ENCODE measurements around the gene PRC1. TPM values are rescaled to one million over a fixed set of nuclear protein-coding genes. Genes with fewer than 3 reads are reported as not detected.

The PRC1 gene
- total RNA-seq, 2 donors from 2014 or later, result 4.8 to 12.9 TPM

- H3K36me3 ChIP-seq, result peaks cover 42% of the 10 kb centered on the region
- H3K27ac ChIP-seq, result no peak overlapping the region
- no peak for DNase-seq (ENCODE audit: low spot score)
- H3K4me1 ChIP-seq, result peaks cover 0 to 30% of the 10 kb centered on the region in 2 donors
- no peak overlapping the region for H3K4me3 ChIP-seq
- no peak for TF ChIP-seq CTCF (IDR thresholded peaks at IDR 0.05)
- H3K9me3 ChIP-seq, result no peaks in the 10 kb centered on the region
- H3K27me3 ChIP-seq, result no peaks in the 10 kb centered on the region
Observed at GRCh38 chr15:90921887-90922286, 72.4 kb downstream of the PRC1 start.

GRCh38 chr15:90918835-90919234 is 75.5 kb downstream of the PRC1 start:
- Histone ChIP-seq H3K27me3 (no peaks in the 10 kb centered on the region), H3K4me1 (peaks cover 0 to 51% of the 10 kb centered on the region in 2 donors), H3K9me3 (no peaks in the 10 kb centered on the region), H3K36me3 (peaks cover 73% of the 10 kb centered on the region), H3K4me3 (no peak overlapping the region), H3K27ac (peak overlapping the region; percentile 76 to 89)
- DNase-seq (ENCODE audit: low spot score), result no peak
- no peak for TF ChIP-seq CTCF (IDR thresholded peaks at IDR 0.05)

DNA sequence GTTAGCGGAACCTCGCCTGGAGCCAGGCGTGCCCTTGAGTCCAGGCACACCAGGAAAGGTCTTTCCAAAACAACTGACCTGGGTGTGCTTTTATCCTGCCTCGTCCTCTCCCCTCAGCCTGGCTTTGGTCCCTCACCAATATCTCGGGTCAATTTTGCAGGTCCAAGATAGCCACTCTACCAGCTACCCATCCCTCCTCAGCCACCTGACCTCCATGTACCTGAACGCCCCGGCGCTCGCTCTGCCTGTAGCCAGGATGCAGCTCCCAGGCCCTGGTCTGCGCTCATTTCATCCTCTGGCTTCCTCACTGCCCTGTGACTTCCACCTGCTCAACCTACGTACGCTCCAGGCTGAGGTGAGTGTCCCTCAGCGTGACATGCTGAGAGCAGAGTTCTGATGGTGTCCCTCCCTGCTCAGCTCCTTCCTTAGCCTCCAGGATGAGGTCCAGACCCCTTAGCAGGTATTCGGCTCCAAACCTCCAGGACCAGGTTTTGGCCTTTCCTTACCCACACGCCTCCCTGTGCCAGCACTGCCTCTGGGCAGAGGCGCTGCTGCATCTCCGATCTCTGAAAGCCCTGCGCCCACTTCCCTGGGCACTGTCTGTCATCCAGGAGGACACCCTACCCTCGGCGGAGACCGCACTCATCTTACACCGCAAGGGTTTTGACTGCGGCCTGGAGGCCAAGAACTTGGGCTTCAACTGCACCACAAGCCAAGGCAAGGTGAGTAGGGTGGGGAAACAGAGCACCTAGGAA is 76.1 kb downstream of the PRC1 start:
- DNase-seq (ENCODE audit: low spot score), result no peak
- Histone ChIP-seq H3K9me3 (no peaks in the 10 kb centered on the region), H3K27ac (peak overlapping the region; percentile 76 to 89), H3K27me3 (no peaks in the 10 kb centered on the region), H3K4me3 (no peak overlapping the region), H3K36me3 (peaks cover 79% of the 10 kb centered on the region), H3K4me1 (peaks cover 0 to 51% of the 10 kb centered on the region in 2 donors)
- no peak for TF ChIP-seq CTCF (IDR thresholded peaks at IDR 0.05)

GRCh38 chr15:90917569-90917968 is 76.8 kb downstream of the PRC1 start:
- peaks cover 86% of the 10 kb centered on the region for H3K36me3 ChIP-seq
- TF ChIP-seq CTCF (IDR thresholded peaks at IDR 0.05), result no peak
- H3K27me3 ChIP-seq, result no peaks in the 10 kb centered on the region
- H3K4me3 ChIP-seq, result no peak overlapping the region
- H3K27ac ChIP-seq, result peak overlapping the region; percentile 76 to 89
- no peak for DNase-seq (ENCODE audit: low spot score)
- H3K9me3 ChIP-seq, result no peaks in the 10 kb centered on the region
- peaks cover 0 to 51% of the 10 kb centered on the region in 2 donors for H3K4me1 ChIP-seq

GRCh38 chr15:90916461-90916860 is 77.9 kb downstream of the PRC1 start:
- no peak for TF ChIP-seq CTCF (IDR thresholded peaks at IDR 0.05)
- no peak for DNase-seq (ENCODE audit: low spot score)
- H3K36me3 ChIP-seq, result peaks cover 96% of the 10 kb centered on the region
- no peak overlapping the region for H3K4me3 ChIP-seq
- H3K27ac ChIP-seq, result peak overlapping the region; percentile 76 to 89
- H3K9me3 ChIP-seq, result no peaks in the 10 kb centered on the region
- H3K4me1 ChIP-seq, result peaks cover 0 to 51% of the 10 kb centered on the region in 2 donors
- no peaks in the 10 kb centered on the region for H3K27me3 ChIP-seq

Other genes with a start within 250 kb of the PRC1 start
- gene FURIN, start 125.9 kb downstream of the PRC1 start, total RNA-seq, result 10 to 100 TPM; 57.1 to 82.8 TPM
- 10 to 100 TPM in 1 of 2 donors, 1 to 10 TPM in 1; 9.3 to 14.9 TPM for gene FES, start 110.0 kb downstream of the PRC1 start, total RNA-seq
- 10 to 100 TPM; 41.7 to 42.3 TPM for gene MAN2A2, start 91.2 kb downstream of the PRC1 start, total RNA-seq
- gene HDDC3, start 62.0 kb downstream of the PRC1 start, total RNA-seq, result 10 to 100 TPM; 14.9 to 17.9 TPM
- 10 to 100 TPM; 17.4 to 19.0 TPM for gene UNC45A, start 59.2 kb downstream of the PRC1 start, total RNA-seq
- 1 to 10 TPM; 6.8 to 9.5 TPM for gene RCCD1, start 39.7 kb downstream of the PRC1 start, total RNA-seq
- 1 to 10 TPM; 5.8 to 6.1 TPM for gene VPS33B, start 28.1 kb upstream of the PRC1 start, total RNA-seq
- gene SV2B, start 105.7 kb upstream of the PRC1 start, total RNA-seq, result under 1 TPM; 0.24 to 0.56 TPM

Data from right atrium auricular region (tissue), 2 donors.